Calu3 (cell line): ENCODE results near the gene CD74. TPM values are rescaled to one million over a fixed set of nuclear protein-coding genes. Genes with fewer than 3 reads are reported as not detected.
A peak's percentile ranks its signal among the peaks of the same experiment; 100 is the strongest.

Experiments
- BruUV-seq: library from RNA; stranded (reverse); fragments of 400-500 nt; replicated peaks from 2 replicates; lab custom pipeline; 2021; lab: Mats Ljungman, UMichigan
- CTCF ChIA-PET: fragments of 300-600 bp; sonication (Branson Sonifier 250); formaldehyde crosslinking; loops from one replicate; lab custom pipeline; 2022; ENCODE audit warnings: antibody characterized with exemption; lab: Charles Lee
- DNase-seq: peaks from one replicate; pipeline ENCODE4 v3.0.0; 2022
- H3K27ac Mint-ChIP-seq: one replicate; pipeline ENCODE4 v1.8.0; 2022; ENCODE audit warnings: mixed read lengths; ENCODE audit not compliant: unreplicated experiment
- H3K27me3 Mint-ChIP-seq: one replicate; pipeline ENCODE4 v1.8.0; 2022; ENCODE audit warnings: mixed read lengths; ENCODE audit not compliant: unreplicated experiment
- H3K36me3 Mint-ChIP-seq: one replicate; pipeline ENCODE4 v1.8.0; 2022; ENCODE audit warnings: mild to moderate bottlenecking, moderate library complexity, mixed read lengths; ENCODE audit not compliant: insufficient read depth, unreplicated experiment
- H3K4me1 Mint-ChIP-seq: one replicate; pipeline ENCODE4 v1.8.0; 2022; ENCODE audit warnings: mild to moderate bottlenecking, low read depth, mixed read lengths; ENCODE audit not compliant: unreplicated experiment
- H3K4me3 Mint-ChIP-seq: one replicate; pipeline ENCODE4 v1.8.0; 2022; ENCODE audit warnings: mild to moderate bottlenecking, low read depth, moderate library complexity, mixed read lengths; ENCODE audit not compliant: unreplicated experiment
- H3K9me3 Mint-ChIP-seq: one replicate; pipeline ENCODE4 v1.8.0; 2022; ENCODE audit warnings: low read depth, mixed read lengths; ENCODE audit not compliant: unreplicated experiment
- intact Hi-C: fragments of 100-400 bp; cut with micrococcal nuclease; formaldehyde crosslinking; loops from one replicate; pipeline ENCODE4 v1.10.0; 2022; ENCODE audit not compliant: unreplicated experiment
- total RNA-seq: library from RNA; stranded (reverse); gene quantifications from 2 replicates; pipeline ENCODE4 v1.2.3, GENCODE V29; 2022
- TF ChIP-seq, protein P1 (sequence below): fragments of 200-600 bp; IDR thresholded peaks from one replicate; pipeline ENCODE4 v1.8.0; 2022; ENCODE audit warnings: antibody characterized with exemption; ENCODE audit not compliant: unreplicated experiment

CD74 gene
- total RNA-seq, 1 experiment from 2014 or later, result 1,091 TPM

DNA sequence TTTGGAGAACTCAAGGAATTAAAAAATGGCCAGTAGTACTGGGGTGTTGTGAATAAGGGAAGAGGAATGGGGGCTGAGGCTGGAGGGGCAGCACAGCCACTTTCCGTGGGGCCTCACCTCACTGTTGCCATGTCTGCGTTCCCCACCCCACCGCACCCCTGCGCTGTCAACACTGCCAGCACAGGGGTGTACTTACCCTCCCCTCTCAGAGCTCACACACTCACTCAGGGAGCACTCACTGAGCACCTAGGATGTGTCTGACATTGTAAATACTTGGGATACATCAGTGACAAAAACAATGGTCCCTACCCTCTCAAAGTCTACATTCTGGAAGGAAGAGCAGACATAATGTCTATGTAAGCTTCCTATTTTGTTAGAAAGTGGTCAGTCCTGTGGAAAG lies 40.2 kb upstream of the CD74 start:
- CTCF ChIA-PET, result no interaction called here
- Mint-ChIP-seq H3K36me3 (peaks cover 24% of the 10 kb centered on the region), H3K4me1 (peaks cover 11% of the 10 kb centered on the region), H3K4me3 (no peak overlapping the region), H3K27ac (no peak overlapping the region), H3K27me3 (no peaks in the 10 kb centered on the region), H3K9me3 (no peaks in the 10 kb centered on the region)
- DNase-seq, result no peak
- intact Hi-C loops, result loop anchor here (10.0 kb wide), 1 partner anchor 182 kb away; no protein-coding TSS in a partner anchor
- BruUV-seq, result no TSS peak
- TF ChIP-seq, protein P1, sequence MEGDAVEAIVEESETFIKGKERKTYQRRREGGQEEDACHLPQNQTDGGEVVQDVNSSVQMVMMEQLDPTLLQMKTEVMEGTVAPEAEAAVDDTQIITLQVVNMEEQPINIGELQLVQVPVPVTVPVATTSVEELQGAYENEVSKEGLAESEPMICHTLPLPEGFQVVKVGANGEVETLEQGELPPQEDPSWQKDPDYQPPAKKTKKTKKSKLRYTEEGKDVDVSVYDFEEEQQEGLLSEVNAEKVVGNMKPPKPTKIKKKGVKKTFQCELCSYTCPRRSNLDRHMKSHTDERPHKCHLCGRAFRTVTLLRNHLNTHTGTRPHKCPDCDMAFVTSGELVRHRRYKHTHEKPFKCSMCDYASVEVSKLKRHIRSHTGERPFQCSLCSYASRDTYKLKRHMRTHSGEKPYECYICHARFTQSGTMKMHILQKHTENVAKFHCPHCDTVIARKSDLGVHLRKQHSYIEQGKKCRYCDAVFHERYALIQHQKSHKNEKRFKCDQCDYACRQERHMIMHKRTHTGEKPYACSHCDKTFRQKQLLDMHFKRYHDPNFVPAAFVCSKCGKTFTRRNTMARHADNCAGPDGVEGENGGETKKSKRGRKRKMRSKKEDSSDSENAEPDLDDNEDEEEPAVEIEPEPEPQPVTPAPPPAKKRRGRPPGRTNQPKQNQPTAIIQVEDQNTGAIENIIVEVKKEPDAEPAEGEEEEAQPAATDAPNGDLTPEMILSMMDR, result no peak

DNA sequence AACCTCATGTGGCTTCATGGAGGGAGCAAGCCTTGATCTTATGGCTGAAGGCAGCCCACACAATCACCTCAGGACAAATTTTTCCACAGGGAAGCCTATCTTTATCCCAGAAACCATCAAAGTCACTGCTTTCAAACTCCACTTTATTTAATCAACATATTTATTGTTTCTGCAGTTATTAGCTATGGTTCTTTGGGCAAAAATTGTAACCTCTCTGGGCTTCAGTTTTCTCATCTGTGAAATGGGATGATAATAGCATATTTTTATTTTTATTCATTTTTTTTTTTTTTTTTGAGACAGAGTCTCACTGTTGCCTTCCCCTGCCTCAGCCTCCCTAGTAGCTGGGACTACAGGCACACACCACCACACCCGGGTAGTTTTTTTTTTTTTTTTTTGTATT lies 38.9 kb upstream of the CD74 start:
- Mint-ChIP-seq H3K9me3 (no peaks in the 10 kb centered on the region), H3K27me3 (no peaks in the 10 kb centered on the region), H3K27ac (no peak overlapping the region), H3K36me3 (peaks cover 35% of the 10 kb centered on the region), H3K4me3 (no peak overlapping the region), H3K4me1 (peaks cover 20% of the 10 kb centered on the region)
- DNase-seq, result no peak
- no TSS peak for BruUV-seq
- intact Hi-C loops, result loop anchor here (10.0 kb wide), 1 partner anchor 183 kb away; no protein-coding TSS in a partner anchor
- TF ChIP-seq, protein P1, result no peak
- CTCF ChIA-PET, result interaction anchor here (0.7 kb wide), 1 partner anchor 202 kb away, joined by 4 read pairs; no protein-coding TSS in a partner anchor

GRCh38 chr5:150449517-150450339 lies 37.0 kb upstream of the CD74 start, which contains the start of gene RPS14:
RPS14 (minus strand) TSS chr5:150449739; CDS start chr5:150447733, 2,006 bp downstream.
- DNase-seq, result peak; percentile 97
- intact Hi-C loops, result loop anchor here (10.0 kb wide), 1 partner anchor 185 kb away; no protein-coding TSS in a partner anchor
- CTCF ChIA-PET, result interaction anchor here (0.6 to 1.6 kb wide), 10 partner anchors 9 to 252 kb away, joined by 3 to 7 read pairs (median 4); partner anchors contain the start of gene RBM22
- Mint-ChIP-seq H3K4me1 (peaks cover 28% of the 10 kb centered on the region), H3K36me3 (peaks cover 54% of the 10 kb centered on the region), H3K4me3 (peak within 1 kb of the TSS; percentile 88), H3K9me3 (no peaks in the 10 kb centered on the region), H3K27me3 (no peaks in the 10 kb centered on the region), H3K27ac (peak within 1 kb of the TSS; percentile 98)
- BruUV-seq, result TSS peak; percentile 99
- TF ChIP-seq, protein P1, result peak; percentile 94

GRCh38 chr5:150448952-150449516 lies 36.3 kb upstream of the CD74 start:
- Mint-ChIP-seq H3K9me3 (no peaks in the 10 kb centered on the region), H3K27ac (peak overlapping the region; percentile 98), H3K27me3 (no peaks in the 10 kb centered on the region), H3K36me3 (peaks cover 61% of the 10 kb centered on the region), H3K4me1 (peaks cover 28% of the 10 kb centered on the region), H3K4me3 (peak overlapping the region; percentile 88)
- TF ChIP-seq, protein P1, result no peak
- CTCF ChIA-PET, result interaction anchor here (1.6 kb wide), 1 partner anchor 10 kb away, joined by 7 read pairs; no protein-coding TSS in a partner anchor
- DNase-seq, result no peak
- BruUV-seq, result TSS peak; percentile 74
- intact Hi-C loops, result no loop called here
